ENCODE results near the gene MAGEB2.

DNA sequence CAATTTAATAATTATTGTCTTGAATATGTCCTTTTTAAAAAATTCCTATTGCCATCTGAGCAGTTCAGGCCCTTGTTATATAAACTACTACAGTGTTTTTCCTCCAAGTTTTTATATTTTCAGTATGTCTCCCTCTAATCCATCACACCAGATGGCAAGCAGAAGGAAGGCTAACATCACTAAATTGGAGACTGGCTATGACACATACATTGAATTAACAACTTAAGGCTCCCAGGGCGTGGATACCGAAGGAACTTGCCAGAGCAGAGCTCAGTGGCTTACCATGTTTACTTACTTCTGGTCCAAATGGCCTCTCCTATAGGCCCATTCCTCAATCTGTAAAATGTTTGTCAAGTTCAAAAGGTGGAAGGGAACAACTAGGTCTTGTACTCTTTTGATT lies 44.6 kb downstream of the MAGEB2 start:
- TF ChIP-seq CEBPB (IDR thresholded peaks at IDR 0.05) = no peak
- TF ChIP-seq RAD21 (IDR thresholded peaks at IDR 0.05; ENCODE audit: low read depth) = no peak
- TF ChIP-seq, protein P1, sequence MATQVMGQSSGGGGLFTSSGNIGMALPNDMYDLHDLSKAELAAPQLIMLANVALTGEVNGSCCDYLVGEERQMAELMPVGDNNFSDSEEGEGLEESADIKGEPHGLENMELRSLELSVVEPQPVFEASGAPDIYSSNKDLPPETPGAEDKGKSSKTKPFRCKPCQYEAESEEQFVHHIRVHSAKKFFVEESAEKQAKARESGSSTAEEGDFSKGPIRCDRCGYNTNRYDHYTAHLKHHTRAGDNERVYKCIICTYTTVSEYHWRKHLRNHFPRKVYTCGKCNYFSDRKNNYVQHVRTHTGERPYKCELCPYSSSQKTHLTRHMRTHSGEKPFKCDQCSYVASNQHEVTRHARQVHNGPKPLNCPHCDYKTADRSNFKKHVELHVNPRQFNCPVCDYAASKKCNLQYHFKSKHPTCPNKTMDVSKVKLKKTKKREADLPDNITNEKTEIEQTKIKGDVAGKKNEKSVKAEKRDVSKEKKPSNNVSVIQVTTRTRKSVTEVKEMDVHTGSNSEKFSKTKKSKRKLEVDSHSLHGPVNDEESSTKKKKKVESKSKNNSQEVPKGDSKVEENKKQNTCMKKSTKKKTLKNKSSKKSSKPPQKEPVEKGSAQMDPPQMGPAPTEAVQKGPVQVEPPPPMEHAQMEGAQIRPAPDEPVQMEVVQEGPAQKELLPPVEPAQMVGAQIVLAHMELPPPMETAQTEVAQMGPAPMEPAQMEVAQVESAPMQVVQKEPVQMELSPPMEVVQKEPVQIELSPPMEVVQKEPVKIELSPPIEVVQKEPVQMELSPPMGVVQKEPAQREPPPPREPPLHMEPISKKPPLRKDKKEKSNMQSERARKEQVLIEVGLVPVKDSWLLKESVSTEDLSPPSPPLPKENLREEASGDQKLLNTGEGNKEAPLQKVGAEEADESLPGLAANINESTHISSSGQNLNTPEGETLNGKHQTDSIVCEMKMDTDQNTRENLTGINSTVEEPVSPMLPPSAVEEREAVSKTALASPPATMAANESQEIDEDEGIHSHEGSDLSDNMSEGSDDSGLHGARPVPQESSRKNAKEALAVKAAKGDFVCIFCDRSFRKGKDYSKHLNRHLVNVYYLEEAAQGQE (IDR thresholded peaks at IDR 0.05; ENCODE audit: low read depth) = no peak

All from Ishikawa (cell line).